ENCODE results near the gene SGTA.

SGTA gene

DNA sequence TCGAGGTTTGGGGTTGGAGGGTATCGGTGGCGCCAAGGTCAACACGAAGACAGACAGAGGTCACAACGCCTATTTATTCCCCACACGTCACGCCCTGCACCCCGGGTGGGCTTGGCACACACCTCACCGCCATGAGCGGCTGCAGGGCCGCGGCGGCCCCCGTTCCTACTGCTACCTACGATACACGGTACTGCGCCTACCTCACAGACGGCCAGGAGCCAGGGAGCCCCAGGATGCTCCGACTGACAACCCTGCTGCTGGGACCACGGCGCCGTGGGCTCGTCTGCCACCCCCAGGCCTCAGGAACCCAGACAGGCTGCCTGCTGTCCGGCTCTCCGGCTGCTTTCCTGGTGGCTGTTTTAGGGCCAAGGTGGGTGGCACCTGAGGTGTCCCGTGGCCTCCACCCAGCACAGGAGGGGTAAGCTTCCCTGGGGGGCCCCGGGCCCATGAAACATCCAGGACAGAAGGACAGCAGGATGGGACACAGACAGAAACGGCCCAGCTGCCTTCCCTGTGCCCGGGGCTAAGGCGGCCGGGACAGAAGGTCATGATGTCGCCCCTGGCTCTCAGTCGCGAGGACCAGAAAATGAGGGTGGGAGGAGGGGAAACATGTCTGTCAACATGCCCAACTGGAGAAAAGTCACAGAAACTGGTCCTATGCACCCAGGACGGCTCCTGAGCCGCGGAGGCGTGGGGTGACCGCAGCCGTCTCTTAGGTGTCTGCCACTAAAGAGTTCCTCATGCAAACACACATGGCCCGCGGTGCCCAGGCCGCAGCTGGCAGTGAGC, 28.2 kb downstream of the SGTA start:
- ChIA-PET CTCF (interaction anchor here (1.0 to 9.8 kb wide), 3 partner anchors 56 to 105 kb away, joined by 3 to 287 read pairs (median 4); no protein-coding TSS in a partner anchor), POLR2A (no interaction called here)
- DNase-seq (ENCODE audit: low read depth, low spot score) = no peak
- TF ChIP-seq CTCF (IDR thresholded peaks at IDR 0.05; ENCODE audit: insufficient read depth, low read length, missing control alignments) = no peak
- H3K4me3 ChIP-seq (ENCODE audit: low read depth, low read length) = no peak overlapping the region

DNA sequence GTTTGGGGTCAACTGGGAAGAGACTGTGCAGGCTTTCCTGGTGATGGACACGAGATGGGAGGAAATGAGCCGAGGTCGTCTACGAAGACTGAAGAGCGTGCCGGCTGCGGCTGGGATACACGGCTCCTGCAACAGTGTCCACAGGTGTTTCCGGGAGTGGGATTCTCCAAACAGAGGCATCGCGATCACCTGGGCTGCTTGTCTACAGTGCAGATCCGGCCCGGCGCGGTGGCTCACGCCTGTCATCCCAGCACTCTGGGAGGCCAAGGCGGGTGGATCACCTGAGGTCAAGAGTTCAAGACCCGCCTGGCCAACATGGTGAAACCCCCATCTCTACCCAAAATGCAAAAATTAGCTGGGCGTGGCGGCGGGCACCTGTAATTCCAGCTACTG, 31.6 kb downstream of the SGTA start:
- POLR2A ChIA-PET = no interaction called here

GRCh38 chr19:2750808-2751437, 32.1 kb downstream of the SGTA start:
- no peak for TF ChIP-seq CTCF (IDR thresholded peaks at IDR 0.05; ENCODE audit: insufficient read depth, low read length, missing control alignments)
- POLR2A ChIA-PET = no interaction called here
- no peak for DNase-seq (ENCODE audit: low read depth, low spot score)
- no peak overlapping the region for H3K4me3 ChIP-seq (ENCODE audit: low read depth, low read length)
- CTCF ChIA-PET = interaction anchor here (1.1 to 9.8 kb wide), 10 partner anchors 9 to 110 kb away, joined by 3 to 287 read pairs (median 10); partner anchors contain the start of gene SLC39A3

More for the DNA sequence above, 31.6 kb downstream of the SGTA start:
- DNase-seq (ENCODE audit: low read depth, low spot score) = no peak
- CTCF ChIA-PET = interaction anchor here (1.1 to 9.8 kb wide), 5 partner anchors 10 to 102 kb away, joined by 3 to 287 read pairs (median 9); partner anchors contain the start of gene SLC39A3
- H3K4me3 ChIP-seq (ENCODE audit: low read depth, low read length) = no peak overlapping the region
- TF ChIP-seq CTCF (IDR thresholded peaks at IDR 0.05; ENCODE audit: insufficient read depth, low read length, missing control alignments) = no peak

DNA sequence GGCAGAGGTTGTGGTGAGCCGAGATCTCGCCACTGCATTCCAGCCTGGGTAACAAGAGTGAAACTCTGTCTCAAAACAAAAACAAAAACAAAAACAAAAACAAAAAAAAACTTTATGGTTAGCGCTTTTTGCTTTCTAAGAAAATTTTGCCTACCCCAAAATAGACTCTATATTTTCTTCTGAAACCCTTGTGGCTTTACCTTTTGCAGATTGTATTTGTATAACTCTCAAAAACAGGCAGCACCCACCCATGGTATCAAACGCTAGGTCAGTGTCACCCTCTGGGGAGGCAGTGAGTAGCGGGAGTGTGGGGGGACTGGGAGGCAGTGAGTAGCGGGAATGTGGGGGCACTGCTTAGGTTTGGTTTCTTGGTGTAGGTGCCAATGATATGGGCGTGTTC, 35.7 kb downstream of the SGTA start:
- H3K4me3 ChIP-seq (ENCODE audit: low read depth, low read length) = no peak overlapping the region
- CTCF ChIA-PET = interaction anchor here (0.9 to 9.8 kb wide), 4 partner anchors 17 to 98 kb away, joined by 3 to 287 read pairs (median 8); no protein-coding TSS in a partner anchor
- no peak for TF ChIP-seq CTCF (IDR thresholded peaks at IDR 0.05; ENCODE audit: insufficient read depth, low read length, missing control alignments)
- no peak for DNase-seq (ENCODE audit: low read depth, low spot score)
- POLR2A ChIA-PET = no interaction called here

- ChIA-PET CTCF (interaction anchor here (2.6 kb wide), 1 partner anchor 96 kb away, joined by 8 read pairs; no protein-coding TSS in a partner anchor), POLR2A (no interaction called here)
- DNase-seq (ENCODE audit: low read depth, low spot score) = no peak
- no peak for TF ChIP-seq CTCF (IDR thresholded peaks at IDR 0.05; ENCODE audit: insufficient read depth, low read length, missing control alignments)
- H3K4me3 ChIP-seq (ENCODE audit: low read depth, low read length) = no peak overlapping the region
Measured at GRCh38 chr19:2744113-2744512, 39.0 kb downstream of the SGTA start.

- H3K4me3 ChIP-seq (ENCODE audit: low read depth, low read length) = no peak overlapping the region
- no peak for TF ChIP-seq CTCF (IDR thresholded peaks at IDR 0.05; ENCODE audit: insufficient read depth, low read length, missing control alignments)
- no peak for DNase-seq (ENCODE audit: low read depth, low spot score)
- ChIA-PET POLR2A (no interaction called here), CTCF (interaction anchor here (2.6 kb wide), 1 partner anchor 95 kb away, joined by 8 read pairs; no protein-coding TSS in a partner anchor)
Measured at GRCh38 chr19:2743099-2743498, 40.0 kb downstream of the SGTA start.
